Measurements from ENCODE around the gene HBA2. TPM values are rescaled to one million over a fixed set of nuclear protein-coding genes. Genes with fewer than 3 reads are reported as not detected.
A peak's percentile ranks its signal among the peaks of the same experiment; 100 is the strongest.

The HBA2 gene
- total RNA-seq, 1 donor from 2014 or later = 697 TPM

- no peak overlapping the region for H3K4me3 ChIP-seq
- H3K36me3 ChIP-seq = no peaks in the 10 kb centered on the region
- peaks cover 24% of the 10 kb centered on the region for H3K4me1 ChIP-seq
- TF ChIP-seq POLR2A (IDR thresholded peaks at IDR 0.05) = no peak
- TF ChIP-seq POLR2AphosphoS5 (IDR thresholded peaks at IDR 0.05; ENCODE audit: insufficient read depth in 1 of 2, low read depth in 1 of 2) = no peak
- no peak for TF ChIP-seq CTCF (IDR thresholded peaks at IDR 0.05)
- H3K27me3 ChIP-seq = no peaks in the 10 kb centered on the region
- no peak overlapping the region for H3K27ac ChIP-seq
- intact Hi-C loops (cut with DNase I) = no loop called here
- no peaks in the 10 kb centered on the region for H3K9me3 ChIP-seq
- no peak for DNase-seq (ENCODE audit: extremely low spot score in 2 of 2)
These were observed 39.0 kb upstream of the HBA2 start for GRCh38 chr16:133716-134115.

GRCh38 chr16:138049-138417 lies 34.6 kb upstream of the HBA2 start:
- H3K27ac ChIP-seq = peak overlapping the region; percentile 66
- H3K4me3 ChIP-seq = peak overlapping the region; percentile 54 to 78
- no peaks in the 10 kb centered on the region for H3K27me3 ChIP-seq
- no peaks in the 10 kb centered on the region for H3K9me3 ChIP-seq
- no peaks in the 10 kb centered on the region for H3K36me3 ChIP-seq
- H3K4me1 ChIP-seq = peaks cover 24% of the 10 kb centered on the region
- TF ChIP-seq POLR2A (IDR thresholded peaks at IDR 0.05) = no peak
- no peak for TF ChIP-seq CTCF (IDR thresholded peaks at IDR 0.05)
- no peak for TF ChIP-seq POLR2AphosphoS5 (IDR thresholded peaks at IDR 0.05; ENCODE audit: insufficient read depth in 1 of 2, low read depth in 1 of 2)
- DNase-seq (ENCODE audit: extremely low spot score in 2 of 2) = no peak
- intact Hi-C loops (cut with DNase I) = no loop called here

DNA sequence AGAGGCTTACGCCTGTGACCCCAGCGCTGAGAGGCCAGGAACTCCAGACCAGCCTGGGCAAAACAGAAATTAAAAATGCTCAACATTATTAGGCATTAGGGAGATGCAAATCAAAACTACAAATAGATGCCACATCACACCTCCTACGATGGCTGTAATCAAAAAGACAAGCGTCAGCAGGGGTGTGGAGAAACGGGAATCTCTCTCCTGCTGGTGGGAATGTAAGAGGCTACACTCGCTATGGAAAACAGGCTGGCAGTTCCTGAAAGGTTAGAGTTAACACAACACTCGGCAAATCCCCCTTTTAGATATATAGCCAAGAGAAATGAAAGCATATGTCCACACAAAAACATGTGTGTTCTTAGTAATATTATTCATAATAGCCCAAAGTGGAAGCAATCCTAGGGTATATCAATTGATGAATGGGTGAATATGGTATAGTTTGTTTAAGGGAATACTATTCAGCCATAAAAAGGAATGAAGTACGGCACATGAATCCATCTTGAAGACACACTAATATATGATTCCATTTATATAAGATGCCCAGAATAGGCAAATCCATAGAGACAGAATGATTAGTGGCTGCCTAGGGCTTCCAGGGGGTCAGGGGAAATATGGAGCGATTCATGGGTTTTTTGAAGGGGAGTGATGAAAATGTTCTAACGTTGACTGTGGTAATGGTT lies 32.4 kb upstream of the HBA2 start:
- Histone ChIP-seq H3K27me3 (no peaks in the 10 kb centered on the region), H3K4me1 (peaks cover 22% of the 10 kb centered on the region), H3K4me3 (no peak overlapping the region), H3K27ac (no peak overlapping the region), H3K9me3 (no peaks in the 10 kb centered on the region), H3K36me3 (no peaks in the 10 kb centered on the region)
- TF ChIP-seq CTCF (IDR thresholded peaks at IDR 0.05) = no peak
- TF ChIP-seq POLR2AphosphoS5 (IDR thresholded peaks at IDR 0.05; ENCODE audit: insufficient read depth in 1 of 2, low read depth in 1 of 2) = no peak
- TF ChIP-seq POLR2A (IDR thresholded peaks at IDR 0.05) = no peak
- DNase-seq (ENCODE audit: extremely low spot score in 2 of 2) = no peak
- intact Hi-C loops (cut with DNase I) = no loop called here

DNA sequence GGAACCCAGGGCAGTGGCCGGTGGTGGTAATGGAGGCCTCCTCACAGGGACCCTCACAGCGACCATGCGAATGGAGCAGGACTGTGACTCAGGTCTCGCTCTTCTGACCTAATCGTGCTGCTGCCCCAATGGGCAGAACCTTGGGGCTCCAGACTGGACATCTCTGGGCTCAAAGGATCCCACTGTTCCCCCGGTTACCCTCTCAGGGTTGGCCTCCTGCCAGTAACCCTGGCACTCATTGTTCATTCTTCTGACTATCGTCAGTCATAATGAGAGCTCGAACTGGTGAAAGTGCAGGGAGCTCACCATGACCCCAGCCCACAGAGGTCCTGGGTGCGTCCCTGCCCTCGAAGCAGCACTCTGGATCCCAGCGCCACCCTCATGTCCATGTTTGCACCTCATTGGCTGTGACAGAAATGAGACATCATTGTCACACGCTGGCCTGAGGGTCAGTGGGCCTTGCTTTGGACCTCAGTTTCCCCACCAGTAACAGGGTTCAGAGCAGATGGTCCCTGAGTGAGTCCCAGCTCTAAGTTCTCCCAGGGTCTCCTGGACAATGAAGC lies 30.2 kb upstream of the HBA2 start:
- H3K27me3 ChIP-seq = no peaks in the 10 kb centered on the region
- H3K9me3 ChIP-seq = no peaks in the 10 kb centered on the region
- peaks cover 5% of the 10 kb centered on the region for H3K4me1 ChIP-seq
- H3K27ac ChIP-seq = no peak overlapping the region
- no peak overlapping the region for H3K4me3 ChIP-seq
- no peak for TF ChIP-seq POLR2A (IDR thresholded peaks at IDR 0.05)
- no peak for TF ChIP-seq POLR2AphosphoS5 (IDR thresholded peaks at IDR 0.05; ENCODE audit: insufficient read depth in 1 of 2, low read depth in 1 of 2)
- TF ChIP-seq CTCF (IDR thresholded peaks at IDR 0.05) = no peak
- DNase-seq (ENCODE audit: extremely low spot score in 2 of 2) = no peak
- intact Hi-C loops (cut with DNase I) = no loop called here
- H3K36me3 ChIP-seq = no peaks in the 10 kb centered on the region

- H3K27me3 ChIP-seq = no peaks in the 10 kb centered on the region
- no peak overlapping the region for H3K4me3 ChIP-seq
- no peaks in the 10 kb centered on the region for H3K4me1 ChIP-seq
- no peak for TF ChIP-seq POLR2A (IDR thresholded peaks at IDR 0.05)
- TF ChIP-seq CTCF (IDR thresholded peaks at IDR 0.05) = no peak
- TF ChIP-seq POLR2AphosphoS5 (IDR thresholded peaks at IDR 0.05; ENCODE audit: insufficient read depth in 1 of 2, low read depth in 1 of 2) = no peak
- no peaks in the 10 kb centered on the region for H3K9me3 ChIP-seq
- no peak for DNase-seq (ENCODE audit: extremely low spot score in 2 of 2)
- no peaks in the 10 kb centered on the region for H3K36me3 ChIP-seq
- intact Hi-C loops (cut with DNase I) = no loop called here
- no peak overlapping the region for H3K27ac ChIP-seq
These were observed 29.6 kb upstream of the HBA2 start for GRCh38 chr16:143047-143446.

Data from vagina (tissue), 2 donors.